Stimulated activated CD8-positive, alpha-beta memory T cell treated with anti-CD3 and anti-CD28 coated beads, Interleukin-4, amount 100 ng/mL, for 4 hours (primary cell): Measurements from ENCODE around the gene ASIC1.

Source experiments
- DNase-seq, 2 donors: peaks; one replicate each; pipeline ENCODE4 v3.0.0-alpha.2; 2020; ENCODE audit warnings: low read depth in 2 of 2, low spot score in 1 of 2

ASIC1 gene

DNA sequence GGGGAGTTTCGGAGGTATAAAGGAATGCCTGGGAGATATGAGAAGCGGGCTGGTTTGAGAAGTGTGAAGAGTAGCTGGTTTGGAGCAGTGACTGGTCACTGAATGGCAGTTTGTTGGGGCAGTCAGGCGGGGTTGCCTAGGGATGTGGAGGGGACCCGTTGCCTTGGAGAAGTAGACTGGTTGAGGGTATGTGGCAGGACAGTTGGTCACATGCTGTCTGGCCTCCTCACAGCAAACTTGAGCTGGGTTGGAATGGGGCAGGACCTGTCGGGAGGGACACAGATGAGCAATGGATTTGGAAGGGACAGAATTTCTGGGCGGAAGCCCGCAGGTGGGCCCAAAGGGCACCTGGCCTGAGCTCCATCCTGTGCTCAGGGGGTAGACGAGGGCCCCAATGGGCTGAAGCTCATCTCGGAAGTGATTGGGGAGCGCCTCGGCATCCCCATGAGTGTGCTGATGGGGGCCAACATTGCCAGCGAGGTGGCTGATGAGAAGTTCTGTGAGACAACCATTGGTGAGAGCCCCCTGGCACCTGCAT is 48.6 kb downstream of the ASIC1 start:
- no peak for DNase-seq

DNA sequence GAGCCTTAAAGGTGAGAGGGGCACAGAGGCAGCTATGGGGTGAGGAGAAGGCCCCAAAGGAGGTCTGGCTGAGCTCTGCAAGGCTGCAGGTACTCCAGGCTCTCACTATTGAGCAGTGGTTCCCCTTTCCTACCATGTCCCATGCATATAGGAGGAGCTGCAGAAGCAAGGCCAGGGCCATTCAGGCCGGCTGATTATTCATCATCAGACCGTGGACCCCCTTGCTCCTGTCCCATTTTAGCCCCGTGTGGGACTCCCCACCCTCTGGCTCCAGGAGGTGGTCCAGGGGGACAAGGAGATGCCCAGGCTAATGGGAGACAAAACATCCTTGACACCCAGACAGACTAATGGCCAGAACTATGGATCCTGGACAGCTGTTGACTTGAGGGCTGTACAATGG is 49.5 kb downstream of the ASIC1 start:
- DNase-seq = no peak

DNA sequence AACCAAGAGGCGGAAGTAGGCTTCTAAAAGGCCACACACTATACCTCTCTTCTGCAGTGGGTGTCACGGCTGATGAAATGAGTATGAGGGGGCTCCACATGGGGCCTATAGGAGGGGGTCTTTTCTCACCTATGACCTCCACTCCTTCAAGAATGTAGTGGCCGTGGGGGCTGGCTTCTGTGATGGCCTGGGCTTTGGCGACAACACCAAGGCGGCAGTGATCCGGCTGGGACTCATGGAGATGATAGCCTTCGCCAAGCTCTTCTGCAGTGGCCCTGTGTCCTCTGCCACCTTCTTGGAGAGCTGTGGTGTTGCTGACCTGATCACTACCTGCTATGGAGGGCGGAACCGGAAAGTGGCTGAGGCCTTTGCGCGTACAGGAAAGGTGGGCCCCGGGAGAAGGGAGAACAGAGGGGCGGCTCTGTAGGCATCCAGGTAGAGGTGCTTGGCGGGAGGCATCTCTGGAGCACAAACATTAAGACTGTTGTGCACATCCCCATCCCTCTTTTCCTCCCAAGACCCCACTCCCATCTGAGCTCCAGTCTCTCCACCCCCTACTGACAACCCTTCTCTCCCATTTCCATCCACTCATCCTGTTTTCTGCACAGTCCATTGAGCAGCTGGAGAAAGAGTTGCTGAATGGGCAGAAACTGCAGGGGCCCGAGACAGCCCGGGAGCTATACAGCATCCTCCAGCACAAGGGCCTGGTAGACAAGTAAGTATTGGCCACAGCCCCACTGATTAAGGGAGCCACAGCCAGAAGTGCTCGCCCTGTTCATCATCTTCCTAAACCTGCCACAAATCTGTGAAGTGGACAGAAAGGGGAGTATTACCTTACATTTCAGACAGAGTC is 50.2 kb downstream of the ASIC1 start:
- no peak for DNase-seq

DNA sequence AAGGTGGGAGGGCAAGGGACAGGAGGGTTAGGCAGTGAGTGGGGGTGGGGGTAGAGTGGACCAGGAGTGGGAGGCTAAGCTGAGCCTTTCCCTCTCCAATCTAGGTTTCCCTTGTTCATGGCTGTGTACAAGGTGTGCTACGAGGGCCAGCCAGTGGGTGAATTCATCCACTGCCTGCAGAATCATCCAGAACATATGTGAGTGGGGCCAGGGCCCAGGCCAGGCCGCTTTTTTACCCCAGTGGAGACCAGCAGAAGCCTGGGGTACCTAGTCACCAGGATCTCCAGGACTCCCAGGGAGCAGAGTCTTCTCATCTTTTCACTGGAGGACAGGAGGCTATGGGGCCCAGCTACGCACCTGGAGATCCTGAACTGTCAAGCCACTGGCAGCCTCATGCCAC is 51.9 kb downstream of the ASIC1 start:
- no peak for DNase-seq

DNA sequence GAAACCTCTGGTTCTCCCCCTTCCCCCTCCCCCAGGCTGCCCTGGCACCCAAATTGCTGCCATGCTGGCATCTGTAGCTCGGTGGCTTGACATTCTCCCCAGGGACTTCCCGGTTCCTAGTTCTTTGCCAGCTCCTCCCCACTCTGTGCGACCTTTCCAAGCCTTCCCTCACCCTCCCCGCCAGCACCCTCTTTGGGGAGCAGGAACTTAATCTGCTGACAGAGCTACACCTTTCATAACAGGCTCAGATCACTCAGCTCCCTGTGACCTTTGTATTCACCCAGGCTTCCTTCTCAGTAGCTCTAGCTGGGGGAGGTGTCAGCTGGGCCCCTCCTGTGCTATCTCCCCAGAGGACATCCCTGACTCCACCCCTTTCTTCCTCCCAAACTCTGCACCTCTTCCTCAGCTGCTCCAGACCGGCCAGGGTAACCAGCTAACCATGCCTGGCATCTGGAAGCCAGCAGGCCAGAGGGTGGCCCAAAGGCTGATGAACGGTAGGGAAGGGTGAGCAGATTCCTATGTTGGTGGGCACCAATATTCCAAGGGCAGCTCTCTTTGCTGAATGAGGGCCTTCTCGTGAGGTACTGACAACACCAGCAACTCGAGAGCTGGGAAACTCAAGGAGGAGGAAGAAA is 52.8 kb downstream of the ASIC1 start:
- no peak for DNase-seq

DNA sequence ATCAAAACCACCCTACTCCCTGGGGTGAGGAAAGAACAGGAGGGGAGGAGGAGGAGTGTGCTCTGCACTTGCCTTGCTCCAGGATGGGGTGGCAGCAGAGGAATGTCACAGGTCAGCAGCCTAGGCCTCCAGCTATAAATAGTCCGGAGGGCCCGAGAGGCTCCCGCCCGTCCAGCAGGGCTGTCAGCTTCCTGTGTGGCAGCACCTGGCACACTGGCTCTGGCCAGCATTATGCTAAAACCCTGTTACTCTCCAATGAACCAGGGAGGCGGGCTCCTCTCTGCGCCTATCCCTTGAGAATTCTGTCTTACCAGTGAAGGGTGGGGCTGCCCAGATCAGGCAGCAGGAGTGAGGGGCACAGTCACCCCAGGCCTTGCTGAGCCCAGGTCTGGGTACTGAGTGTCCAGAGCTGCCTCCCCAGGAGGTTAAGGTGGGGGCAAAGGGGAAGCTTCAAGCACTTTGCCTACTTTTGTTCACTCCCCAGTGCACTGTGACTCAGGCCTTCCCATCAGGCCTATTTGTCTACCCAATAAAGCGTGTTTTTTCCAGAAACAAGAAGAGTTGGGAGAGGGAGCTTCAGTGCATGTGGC is 53.5 kb downstream of the ASIC1 start:
- no peak for DNase-seq

DNA sequence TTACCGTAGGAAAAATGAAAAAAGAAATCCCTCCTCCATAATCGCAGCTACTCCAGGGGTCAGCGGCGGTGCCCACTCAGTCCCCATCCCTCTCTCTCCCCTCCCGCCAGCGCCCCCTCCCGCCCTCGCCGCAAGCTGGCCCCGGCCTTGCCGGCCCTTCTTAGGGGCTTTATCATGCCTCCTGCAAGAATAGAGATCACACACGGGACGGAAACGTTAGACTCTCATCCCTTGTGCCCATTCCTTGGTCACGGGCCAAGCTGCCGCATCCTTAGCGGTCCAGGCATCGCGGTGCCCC is 53.9 kb downstream of the ASIC1 start:
- DNase-seq = no peak

DNA sequence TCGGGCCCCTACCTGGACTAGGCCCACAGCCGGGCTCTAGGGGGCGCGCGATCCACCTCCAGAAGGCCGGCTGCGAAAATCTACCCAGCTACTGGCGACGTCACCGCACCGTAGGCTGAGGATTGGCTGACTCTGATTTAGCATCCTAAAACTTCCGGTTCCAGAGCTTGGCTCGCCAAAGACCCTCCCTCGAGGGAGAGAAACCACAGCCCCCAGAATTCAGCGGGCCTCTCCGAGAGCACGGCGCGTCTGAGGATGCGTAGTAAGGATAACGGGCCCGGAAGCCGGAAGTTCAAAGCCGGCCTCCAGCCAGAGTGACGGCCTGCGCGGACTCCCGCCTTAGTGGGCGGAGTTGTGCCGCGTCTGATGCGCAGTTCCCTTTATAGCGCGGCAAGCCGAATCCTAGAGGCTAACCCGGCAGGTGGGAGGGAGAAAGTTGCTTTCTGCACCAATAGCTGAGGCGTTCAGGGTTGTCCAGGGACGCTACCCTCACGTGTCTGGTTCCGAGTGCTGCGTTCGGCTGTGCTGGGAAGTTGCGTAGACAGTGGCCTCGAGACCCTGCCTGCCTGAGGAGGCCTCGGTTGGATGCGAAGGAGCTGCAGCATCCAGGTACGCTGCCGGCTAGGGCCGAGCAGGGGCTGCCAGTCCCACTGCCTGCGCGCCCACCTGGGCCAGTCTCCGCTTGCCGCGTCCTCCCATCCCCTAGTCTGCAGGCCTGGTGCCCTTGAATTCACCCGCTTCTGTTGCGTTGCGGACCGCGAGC is 54.5 kb downstream of the ASIC1 start, which contains the start of gene COX14:
Gene COX14, plus strand, starts transcription at position 544 of the 763 bp plus-strand sequence. CDS start 7,808 bp downstream, outside the sequence.
- DNase-seq = peak; percentile 98 to 99

DNA sequence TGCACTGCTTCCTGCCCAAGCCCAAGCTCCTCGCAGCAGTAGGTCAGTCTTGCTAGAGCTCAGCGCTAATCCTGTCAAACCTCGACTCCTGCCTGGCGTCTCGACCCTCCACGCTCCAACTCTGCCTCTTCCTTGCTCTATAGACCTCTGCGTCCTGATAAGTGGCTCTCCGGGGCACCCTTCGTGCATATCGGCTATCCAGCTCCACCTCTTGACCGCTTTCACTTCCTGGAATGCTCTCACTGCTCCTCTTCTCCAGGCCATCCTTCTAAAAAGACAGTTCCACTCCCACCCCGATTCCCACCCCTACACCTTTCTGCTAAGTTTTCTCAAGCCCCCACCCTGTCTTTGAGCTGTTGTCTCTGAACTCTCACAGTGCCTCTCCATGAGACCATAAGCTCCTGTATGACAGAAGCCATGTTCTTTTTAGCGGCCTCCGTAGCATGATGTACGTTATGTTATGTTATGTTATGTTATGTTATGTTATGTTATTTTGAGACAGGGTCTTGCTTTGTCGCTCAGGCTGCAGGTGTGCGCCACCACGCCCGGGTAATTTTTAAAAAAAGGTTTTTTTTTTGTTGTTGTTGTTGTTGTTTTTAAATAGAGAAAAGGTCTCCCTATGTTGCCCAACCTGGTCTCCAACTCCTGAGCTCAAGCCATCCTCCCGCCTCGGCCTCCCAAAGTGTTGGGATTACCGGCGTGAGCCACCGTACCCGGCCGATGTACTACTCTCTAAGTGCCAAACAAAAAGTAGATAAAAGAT is 55.2 kb downstream of the ASIC1 start:
- DNase-seq = no peak

DNA sequence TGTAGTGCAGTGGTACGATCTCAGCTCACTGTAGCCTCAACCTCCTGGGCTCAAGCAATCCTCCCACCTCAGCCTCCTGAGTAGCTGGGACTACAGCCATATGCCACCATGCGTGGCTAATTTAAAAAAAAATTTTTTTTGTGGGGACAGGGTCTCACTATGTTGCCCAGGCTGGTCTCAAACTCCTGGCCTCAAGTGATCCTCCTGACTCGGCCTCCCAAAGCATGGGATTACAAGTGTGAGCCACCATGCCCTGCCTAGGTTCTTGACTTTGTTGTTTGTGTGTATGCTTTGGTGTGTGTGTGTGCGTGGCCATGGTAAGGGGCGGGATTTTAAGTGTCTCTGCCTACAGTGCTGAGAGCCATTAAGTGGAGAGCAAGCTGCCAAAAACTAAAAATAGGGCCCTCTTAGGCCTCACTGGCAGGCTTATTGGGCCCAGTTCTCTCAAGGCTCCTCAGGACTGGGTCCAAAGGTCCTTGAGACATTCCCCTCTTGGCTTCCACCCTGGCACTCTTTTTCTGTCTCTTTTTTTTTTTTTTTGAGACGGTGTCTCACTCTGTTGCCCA is 59.7 kb downstream of the ASIC1 start:
- no peak for DNase-seq

DNA sequence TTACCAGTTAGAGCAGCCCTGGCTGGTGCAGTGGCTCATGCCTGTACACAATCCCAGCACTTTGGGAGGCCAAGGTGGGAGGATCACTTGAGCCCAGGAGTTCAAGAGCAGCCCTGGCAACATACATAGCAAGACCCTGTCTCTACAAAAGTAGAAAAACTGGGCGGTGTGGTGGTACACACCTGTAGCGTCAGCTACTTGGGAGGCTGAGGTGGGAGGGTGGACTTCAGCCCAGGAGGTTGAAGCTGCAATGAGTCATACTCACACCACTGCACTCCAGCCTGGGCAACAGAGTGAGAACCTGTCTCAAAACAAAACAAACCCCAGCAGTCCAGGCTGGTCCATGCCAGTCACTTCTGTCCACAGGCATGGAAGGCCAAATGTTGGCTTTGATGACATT is 62.0 kb downstream of the ASIC1 start:
- no peak for DNase-seq

DNA sequence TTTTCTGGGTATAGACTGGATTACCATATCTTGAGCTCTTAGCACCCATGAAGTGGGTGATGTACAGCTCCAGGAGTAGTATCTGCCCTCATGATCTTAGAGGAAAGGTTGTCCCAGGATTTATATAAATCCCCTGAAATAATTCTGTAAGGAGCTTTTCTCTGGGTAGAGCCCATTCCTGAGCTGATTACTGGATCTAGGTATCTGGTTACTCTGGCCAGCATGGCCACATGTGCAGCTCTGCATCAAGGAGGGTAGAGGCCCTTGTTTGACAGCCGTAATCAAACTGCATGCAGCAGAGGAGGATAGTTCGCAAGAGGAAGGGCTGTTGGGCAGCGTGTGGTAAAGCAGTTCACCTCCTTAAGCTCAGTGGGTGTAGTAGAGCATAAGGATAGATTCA is 63.1 kb downstream of the ASIC1 start:
- no peak for DNase-seq

DNA sequence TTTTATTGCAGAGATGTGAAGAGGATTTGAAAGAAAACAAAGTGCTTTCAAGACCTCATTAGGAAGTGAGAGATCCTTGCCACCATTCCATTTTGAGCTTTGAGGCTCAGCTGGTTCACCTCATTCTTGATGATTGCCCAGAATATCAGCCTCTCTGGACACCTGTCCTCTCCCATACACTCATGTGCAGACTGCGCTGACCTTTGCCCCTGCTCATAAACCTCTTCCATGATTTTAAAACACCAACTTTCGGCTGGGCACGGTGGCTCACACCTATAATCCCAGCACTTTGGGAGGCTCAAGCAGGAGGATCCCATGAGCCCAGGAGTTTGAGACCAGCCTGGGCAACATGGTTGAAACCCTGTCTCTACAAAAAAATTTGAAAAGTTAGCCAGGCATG is 63.6 kb downstream of the ASIC1 start:
- no peak for DNase-seq

DNA sequence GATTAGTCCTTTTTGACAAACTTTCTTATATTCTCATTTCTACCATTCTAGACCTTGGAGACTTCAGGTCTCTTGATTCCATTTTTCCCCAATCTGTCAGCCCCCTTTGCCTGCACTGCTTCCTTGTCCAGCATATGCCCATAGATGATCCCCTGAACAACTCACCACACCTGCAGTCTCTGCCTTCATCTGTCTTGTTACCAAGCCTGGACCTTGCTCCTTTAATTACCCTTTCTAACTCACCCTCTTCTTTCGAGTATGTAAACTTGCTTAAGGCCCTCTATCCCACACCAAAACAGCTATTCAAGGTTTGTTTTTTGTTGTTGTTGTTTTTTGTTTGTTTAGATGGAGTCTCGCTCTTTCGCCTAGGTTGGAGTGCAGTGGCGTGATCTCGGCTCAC is 64.2 kb downstream of the ASIC1 start:
- DNase-seq = no peak

DNA sequence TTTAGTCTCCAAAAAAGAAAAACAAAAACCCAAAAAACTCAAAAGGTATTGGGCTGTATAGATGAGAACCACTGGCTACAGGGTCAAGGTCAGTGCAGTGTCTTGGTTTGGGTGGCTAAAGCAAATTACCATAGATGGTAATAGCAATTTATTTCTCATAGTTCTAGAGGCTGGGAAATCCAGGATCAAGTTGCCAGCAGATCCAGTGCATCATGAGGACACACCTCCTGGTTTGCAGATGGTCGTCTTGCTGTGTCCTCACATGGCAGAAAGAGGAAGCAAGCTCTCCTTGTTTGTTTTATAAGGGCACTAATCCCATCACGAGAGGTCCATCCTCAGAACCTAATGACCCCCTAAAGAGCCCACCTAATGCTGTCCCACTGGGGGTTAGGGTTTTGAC is 65.8 kb downstream of the ASIC1 start:
- DNase-seq = no peak

DNA sequence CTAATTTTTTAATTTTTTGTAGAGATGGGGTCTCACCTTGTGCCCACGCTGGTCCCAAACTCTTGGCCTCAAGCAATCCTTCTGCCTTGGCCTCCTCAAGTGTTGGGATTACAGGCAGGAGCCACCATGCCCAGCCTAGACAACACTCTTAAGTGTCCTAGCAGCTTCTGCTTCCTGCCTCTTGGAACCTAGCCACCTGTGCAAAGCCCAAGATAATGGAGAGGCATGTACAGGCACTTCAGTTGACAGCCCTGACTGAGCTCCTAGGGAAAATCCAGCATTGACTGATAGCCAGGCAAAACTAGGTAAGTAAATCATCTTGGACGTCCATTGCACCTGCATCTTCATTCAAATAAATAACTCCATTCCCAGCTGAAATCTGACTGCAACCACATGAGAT is 70.2 kb downstream of the ASIC1 start:
- no peak for DNase-seq

DNA sequence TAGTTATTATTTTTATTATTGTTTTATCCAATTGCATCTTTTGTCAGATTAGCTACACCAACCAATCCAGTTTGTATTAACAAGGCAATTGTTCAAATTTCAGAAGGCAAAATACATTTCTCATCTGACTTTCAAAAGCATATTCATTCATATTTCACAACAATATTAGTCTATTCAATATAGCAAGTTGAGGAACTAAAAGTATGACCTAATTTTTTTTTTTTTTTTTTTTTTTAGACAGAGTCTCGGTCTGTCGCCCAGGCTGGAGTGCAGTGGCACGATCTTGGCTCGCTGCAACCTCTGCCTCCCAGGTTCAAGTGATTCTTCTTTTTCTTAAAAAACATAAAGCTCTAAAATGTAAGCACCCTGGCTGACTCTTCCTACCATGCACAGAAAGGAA is 71.9 kb downstream of the ASIC1 start:
- DNase-seq = no peak

DNA sequence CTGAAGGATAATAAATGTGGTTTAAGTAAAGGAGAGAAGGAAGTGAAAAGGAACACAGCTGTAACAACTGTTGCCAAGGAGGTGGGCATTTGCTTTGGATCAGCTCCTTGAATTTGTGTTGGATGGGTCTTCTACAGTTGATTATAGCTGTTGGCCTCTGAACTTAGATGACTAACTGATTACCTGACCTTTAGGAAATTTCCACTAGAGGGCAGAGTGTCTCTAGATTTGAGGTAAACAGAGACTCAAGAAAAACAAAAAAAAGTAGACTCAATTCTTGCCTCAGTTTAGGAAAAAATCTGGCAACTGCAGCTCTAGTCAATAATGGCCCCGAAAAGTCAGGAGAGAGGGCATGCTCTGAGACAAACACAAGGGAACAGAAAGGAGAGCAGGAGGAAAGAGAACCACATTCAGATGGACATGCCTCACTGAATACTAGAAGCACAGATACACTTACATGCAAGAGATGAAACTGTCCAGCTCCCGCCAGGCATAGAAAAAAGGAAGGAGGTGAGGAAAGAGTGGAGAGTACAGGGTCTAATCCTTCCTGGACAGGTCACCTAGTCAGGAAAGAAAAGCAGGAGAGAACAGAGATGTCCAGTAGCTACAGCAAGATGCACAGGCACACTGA is 75.2 kb downstream of the ASIC1 start:
- DNase-seq = no peak
